LNCaP clone FGC (cell line): Measurements from ENCODE around the gene TMEM151A.

Experiments used
- DNase-seq: peaks from one replicate; pipeline ENCODE4 v3.0.0-alpha.2; 2011; ENCODE audit warnings: low read depth
- H3K4me3 ChIP-seq: 2 replicates; pipeline ENCODE4 v1.5.1; 2011; ENCODE audit warnings: mild to moderate bottlenecking, low read depth, low read length, control low read depth
- TF ChIP-seq, protein P1 (sequence below): IDR thresholded peaks from 2 replicates; pipeline ENCODE4 v1.5.1; 2012; ENCODE audit warnings: mild to moderate bottlenecking; ENCODE audit not compliant: control insufficient read depth, insufficient read depth; ENCODE audit errors: extremely low read depth

TMEM151A gene

DNA sequence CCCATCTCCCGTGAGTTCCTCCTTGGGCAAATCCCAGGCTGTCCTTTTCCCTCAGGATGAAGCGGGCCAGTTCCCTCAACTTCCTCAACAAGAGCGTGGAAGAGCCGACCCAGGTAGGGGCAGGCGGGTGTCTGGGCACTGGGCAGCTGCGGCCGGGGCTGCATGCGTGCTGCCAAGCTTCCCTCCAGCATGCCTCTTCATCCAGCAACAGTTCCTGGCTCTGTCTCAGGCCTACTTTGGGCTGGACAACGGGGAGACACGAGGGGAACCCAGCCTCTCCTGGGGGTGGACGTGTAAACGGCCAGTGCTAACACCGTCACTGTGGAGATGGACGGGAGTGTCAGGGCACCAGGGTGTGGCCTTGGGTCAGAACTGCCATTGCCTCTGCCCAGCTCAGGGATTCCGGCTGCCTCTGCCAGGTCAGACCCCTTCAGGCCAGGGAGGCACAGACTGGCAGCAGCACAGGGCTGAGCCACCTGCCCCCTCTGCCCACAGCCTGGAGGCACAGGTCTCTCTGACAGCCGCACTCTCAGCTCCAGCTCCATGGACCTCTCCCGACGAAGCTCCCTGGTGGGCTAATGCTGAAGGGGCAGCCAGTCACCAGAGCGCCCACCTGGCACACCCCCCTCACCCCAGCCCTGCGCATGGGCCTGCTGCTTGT is 25.2 kb upstream of the TMEM151A start:
- H3K4me3 ChIP-seq = peak overlapping the region; percentile 96
- DNase-seq = no peak
- TF ChIP-seq, protein P1, sequence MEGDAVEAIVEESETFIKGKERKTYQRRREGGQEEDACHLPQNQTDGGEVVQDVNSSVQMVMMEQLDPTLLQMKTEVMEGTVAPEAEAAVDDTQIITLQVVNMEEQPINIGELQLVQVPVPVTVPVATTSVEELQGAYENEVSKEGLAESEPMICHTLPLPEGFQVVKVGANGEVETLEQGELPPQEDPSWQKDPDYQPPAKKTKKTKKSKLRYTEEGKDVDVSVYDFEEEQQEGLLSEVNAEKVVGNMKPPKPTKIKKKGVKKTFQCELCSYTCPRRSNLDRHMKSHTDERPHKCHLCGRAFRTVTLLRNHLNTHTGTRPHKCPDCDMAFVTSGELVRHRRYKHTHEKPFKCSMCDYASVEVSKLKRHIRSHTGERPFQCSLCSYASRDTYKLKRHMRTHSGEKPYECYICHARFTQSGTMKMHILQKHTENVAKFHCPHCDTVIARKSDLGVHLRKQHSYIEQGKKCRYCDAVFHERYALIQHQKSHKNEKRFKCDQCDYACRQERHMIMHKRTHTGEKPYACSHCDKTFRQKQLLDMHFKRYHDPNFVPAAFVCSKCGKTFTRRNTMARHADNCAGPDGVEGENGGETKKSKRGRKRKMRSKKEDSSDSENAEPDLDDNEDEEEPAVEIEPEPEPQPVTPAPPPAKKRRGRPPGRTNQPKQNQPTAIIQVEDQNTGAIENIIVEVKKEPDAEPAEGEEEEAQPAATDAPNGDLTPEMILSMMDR = no peak

DNA sequence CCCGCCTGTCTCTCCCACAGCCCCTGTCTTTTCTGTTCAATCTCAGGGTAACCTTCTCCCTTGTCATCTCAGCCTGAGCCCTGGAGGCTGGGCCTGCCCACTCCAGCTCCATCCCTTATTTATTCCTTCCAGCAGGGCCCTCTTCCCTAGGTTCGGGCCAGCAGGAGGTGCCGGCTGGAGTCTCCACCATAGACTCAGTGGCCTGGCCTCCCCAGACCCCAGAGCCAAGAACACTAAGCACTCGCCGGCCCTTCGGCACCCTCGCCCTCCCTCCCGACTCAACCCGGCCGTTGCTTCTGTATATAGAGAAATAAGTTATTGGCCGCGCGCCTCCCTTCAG is 24.7 kb upstream of the TMEM151A start:
- no peak for DNase-seq
- TF ChIP-seq, protein P1 = no peak
- peak overlapping the region; percentile 96 for H3K4me3 ChIP-seq

- H3K4me3 ChIP-seq = peak overlapping the region; percentile 96
- no peak for DNase-seq
- TF ChIP-seq, protein P1 = no peak
Observed at GRCh38 chr11:66267379-66268243, 24.1 kb upstream of the TMEM151A start.

- TF ChIP-seq, protein P1 = no peak
- H3K4me3 ChIP-seq = peak within 1 kb of the TSS; percentile 96
- DNase-seq = peak; percentile 98
Observed at GRCh38 chr11:66268244-66268951, 23.3 kb upstream of the TMEM151A start, which contains the start of gene RAB1B. RAB1B (plus strand) TSS chr11:66268639; CDS start chr11:66268680, 41 bp downstream.

- DNase-seq = no peak
- peak overlapping the region; percentile 96 for H3K4me3 ChIP-seq
- TF ChIP-seq, protein P1 = no peak
Observed at GRCh38 chr11:66268952-66269905, 22.5 kb upstream of the TMEM151A start.

- no peak for DNase-seq
- TF ChIP-seq, protein P1 = no peak
- H3K4me3 ChIP-seq = no peak overlapping the region
Observed at GRCh38 chr11:66271816-66272215, 19.9 kb upstream of the TMEM151A start.
